HT1080 (cell line): ENCODE data around the gene SETDB2. TPM values are rescaled to one million over a fixed set of nuclear protein-coding genes. Genes with fewer than 3 reads are reported as not detected.

Experiments
- DNase-seq: peaks from one replicate; pipeline ENCODE4 v3.0.0-alpha.2; 2015; ENCODE audit warnings: low read depth
- polyA plus RNA-seq, 2 experiments: library from polyadenylated mRNA; depleted of rRNA; stranded (reverse); fragments of >200 nt; gene quantifications; 2 replicates each; pipeline ENCODE4 v1.2.3, GENCODE V29; 2015
- total RNA-seq: library from RNA; depleted of rRNA; stranded (reverse); fragments of >200 nt; shearing (Covaris generic); gene quantifications from 2 replicates; pipeline ENCODE4 v1.2.3, GENCODE V29; 2014; rRNA removed

Gene SETDB2, protein sequence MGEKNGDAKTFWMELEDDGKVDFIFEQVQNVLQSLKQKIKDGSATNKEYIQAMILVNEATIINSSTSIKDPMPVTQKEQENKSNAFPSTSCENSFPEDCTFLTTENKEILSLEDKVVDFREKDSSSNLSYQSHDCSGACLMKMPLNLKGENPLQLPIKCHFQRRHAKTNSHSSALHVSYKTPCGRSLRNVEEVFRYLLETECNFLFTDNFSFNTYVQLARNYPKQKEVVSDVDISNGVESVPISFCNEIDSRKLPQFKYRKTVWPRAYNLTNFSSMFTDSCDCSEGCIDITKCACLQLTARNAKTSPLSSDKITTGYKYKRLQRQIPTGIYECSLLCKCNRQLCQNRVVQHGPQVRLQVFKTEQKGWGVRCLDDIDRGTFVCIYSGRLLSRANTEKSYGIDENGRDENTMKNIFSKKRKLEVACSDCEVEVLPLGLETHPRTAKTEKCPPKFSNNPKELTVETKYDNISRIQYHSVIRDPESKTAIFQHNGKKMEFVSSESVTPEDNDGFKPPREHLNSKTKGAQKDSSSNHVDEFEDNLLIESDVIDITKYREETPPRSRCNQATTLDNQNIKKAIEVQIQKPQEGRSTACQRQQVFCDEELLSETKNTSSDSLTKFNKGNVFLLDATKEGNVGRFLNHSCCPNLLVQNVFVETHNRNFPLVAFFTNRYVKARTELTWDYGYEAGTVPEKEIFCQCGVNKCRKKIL
- total RNA-seq = 4.2 and 5.1 TPM in 2 replicates
- polyA plus RNA-seq (2015; cell fraction: cytosol; rRNA removed) = 3.7 and 5.2 TPM in 2 replicates
- polyA plus RNA-seq (2015; cell fraction: nucleus; rRNA removed) = 6.6 and 7.0 TPM in 2 replicates

DNA sequence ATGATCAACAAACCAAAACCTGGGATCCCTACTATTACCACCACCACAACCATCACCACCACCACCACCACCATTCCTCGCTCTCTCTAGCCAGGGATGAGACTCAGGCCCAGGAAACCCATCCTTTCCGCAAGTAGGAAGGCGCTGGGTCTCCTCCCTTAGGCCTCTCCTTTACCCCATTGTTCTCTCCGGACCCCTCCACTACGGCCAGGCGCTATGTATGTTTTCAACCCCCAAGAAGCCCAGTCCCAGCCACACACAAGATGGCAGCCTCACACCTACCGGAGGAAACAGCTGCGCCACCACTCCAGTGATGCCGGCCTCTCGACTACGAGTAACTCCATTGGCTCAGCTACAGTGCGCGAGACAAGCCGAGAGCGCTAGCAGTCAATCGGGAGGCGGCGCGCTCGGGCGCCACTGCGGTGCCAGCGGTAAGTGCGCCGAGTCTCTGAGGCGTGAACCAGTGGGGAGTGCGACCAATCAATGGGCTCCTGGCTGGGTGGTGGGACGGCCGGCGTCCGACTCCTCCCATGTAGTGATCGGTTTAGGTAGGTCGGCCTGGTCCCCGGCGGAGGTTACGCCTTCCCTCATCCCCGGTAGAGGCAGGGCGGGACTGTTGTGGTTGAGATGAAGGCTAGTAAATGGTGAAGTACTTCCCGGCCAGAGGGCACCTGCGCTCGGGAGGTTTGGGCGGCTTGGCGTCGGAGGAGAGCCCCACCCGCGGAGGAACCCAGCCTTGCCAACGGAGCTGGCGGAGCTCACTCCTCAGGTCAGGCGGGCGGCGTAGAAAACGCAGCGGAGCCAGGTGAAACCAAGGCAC is at the start of gene SETDB2, which contains the start of gene CAB39L:
TSS of gene SETDB2 (plus strand) at position 571 of the 820 bp plus-strand sequence. CDS start 7,620 bp downstream, outside the sequence.
TSS of gene CAB39L (minus strand) at position 361 of the 820 bp plus-strand sequence. CDS start 61,154 bp downstream, outside the sequence.
- DNase-seq = peak; percentile 100

DNA sequence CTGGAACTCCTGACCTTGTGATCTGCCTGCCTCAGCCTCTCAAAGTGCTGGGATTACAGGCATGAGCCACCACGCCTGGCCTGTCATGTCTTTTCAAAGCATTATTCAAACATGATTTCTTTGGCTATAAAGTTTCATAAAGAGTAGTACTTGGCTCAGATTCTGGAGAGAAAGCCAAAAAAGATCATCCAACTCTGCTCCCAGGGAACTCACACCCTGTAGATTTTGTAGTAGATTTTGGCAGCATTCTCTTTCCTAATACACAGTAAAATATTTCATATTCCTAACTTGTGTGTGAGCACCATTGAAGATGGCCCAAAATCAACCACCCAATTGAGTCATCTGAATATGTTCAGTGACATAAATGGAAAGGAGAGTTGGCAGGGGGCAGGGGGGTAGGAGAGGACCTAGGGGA is 48.6 kb upstream of the SETDB2 start:
- DNase-seq = no peak

DNA sequence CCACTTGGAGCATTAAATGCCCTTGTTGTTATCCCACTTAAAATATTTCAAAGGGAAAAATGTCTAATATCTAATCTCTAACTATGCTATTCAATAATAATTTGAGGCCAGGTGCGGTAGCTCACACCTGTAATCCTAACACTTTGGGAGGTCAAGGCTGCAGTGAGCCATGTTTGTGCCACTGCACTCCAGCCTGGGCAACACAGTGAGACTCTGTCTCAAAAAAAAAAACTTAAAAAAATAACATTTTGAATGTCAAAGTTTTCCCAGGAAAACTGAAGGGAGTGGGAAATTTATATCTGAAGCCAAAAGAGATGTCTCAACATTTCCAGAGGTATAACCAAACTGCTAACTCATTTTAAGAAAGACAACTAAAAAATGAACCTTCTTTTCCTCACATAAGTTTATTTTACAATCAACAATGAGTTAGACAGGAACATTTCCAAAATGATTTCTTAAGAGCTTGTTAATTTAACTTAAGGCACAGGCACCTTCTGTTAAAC is 48.1 kb upstream of the SETDB2 start:
- no peak for DNase-seq

DNA sequence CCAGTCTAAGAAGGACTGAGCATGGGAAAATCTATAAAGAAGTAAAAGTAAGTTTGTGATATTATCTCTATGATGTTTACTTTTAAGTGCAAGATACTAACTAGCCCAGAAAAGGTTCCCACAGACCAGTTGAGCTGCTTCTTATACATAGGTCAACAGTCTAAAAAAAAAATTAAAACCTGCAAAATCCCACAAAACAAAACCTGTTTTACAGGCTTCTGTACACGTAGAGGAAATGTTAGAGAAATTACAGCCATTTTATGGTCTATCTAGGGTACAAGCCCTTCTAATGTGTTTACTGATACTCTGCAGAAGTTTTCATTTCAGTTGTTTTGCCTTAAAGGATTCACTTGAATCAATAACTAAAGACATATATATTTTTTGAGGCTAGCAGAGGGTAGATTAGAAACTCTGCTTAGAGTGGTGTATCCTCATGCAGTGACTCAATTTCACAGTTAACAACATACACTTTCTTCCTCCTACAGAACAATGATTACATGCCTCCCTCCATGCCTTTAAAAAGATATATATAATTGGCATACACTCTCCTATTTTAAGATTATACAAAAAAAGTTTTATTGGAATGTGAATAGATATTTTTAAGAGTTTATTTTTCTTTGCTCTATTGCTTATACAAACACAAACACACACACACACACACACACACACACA is 44.1 kb upstream of the SETDB2 start:
- DNase-seq = no peak

DNA sequence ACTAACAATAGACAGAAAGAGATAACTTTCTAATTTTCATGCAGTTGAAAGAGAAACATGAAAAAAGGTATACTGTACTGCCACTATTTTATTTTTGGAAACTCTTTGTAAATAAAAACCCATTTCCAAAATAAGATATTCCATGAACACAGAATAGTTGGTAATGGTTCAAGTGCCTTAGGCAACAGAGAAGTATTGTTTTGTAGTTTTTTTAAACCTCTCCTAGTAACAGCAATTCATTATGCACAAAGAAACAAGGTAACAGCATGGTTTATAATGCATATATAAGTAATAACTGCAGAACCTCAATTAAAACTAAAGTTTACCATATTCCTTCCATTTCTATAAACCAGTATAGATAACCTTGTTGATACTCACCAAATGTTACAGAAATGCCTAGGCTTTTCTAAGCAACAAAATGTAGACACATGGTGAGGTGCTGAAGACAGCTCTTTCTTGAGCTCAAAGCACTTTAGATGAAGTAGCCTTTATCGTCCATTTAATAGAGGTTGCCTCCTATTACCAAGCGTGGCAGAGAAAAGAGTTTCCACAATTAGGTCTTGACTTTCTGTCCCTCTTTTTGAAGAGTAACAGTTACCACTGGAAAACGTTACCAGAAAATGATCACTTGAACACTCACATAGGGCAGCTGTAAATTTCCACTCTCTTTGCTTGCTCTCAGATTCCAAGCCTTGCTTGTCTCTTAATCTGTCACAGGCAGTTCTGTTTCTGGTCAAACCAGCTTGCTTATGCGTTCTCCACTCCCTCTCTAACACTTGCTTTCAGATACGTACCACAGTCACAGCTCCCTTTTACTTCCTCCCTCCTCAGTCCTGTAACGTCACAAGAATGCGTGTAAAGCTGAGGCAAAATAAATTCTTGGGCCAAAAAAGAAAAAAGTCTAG is 43.1 kb upstream of the SETDB2 start:
- DNase-seq = no peak

DNA sequence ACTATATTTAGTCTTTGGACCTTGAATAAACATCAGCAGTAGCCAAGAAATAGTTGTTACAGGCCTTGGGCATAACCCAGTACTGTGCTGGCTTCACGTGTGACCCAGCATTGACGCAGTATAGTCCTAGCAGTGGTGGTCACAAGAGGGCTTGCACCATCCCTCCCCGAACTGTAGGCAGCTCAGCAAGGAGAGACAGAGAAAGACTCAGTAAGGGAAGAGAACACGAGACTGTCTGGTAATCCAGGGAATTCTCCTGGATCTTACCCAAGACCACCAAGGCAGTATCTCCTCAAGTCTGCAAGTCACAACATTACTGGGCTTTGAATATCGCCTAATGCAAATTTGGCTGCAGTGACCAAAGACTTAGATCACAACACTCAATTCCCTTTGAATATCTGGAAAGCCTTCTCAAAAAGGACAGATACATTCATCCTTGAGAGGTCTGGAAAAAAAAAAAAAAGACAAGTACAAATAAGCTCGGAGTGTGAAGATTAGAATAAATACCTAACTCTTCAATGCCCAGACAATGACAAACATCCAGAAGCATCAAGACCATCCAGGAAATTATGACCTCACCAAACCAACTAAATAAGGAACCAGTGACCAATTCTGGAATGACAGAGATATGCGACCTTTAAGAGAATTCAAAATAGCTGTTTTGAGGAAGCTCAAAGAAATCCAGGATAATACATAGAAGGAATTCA is 39.9 kb upstream of the SETDB2 start:
- DNase-seq = no peak

DNA sequence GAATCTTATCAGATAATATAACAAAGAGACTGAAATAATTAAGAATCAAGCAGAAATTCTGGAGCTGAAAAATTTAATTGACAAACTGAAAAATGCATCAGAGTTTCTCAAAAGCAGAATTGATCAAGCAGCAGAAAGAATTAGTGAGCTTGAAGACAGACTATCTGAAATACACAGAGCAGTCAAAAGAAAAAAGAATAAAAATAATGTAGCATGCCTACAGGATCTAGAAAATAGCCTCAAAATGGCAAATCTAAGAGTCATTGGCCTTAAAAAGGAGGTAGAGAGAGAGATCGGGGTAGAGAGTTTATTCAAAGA is 39.4 kb upstream of the SETDB2 start:
- no peak for DNase-seq

DNA sequence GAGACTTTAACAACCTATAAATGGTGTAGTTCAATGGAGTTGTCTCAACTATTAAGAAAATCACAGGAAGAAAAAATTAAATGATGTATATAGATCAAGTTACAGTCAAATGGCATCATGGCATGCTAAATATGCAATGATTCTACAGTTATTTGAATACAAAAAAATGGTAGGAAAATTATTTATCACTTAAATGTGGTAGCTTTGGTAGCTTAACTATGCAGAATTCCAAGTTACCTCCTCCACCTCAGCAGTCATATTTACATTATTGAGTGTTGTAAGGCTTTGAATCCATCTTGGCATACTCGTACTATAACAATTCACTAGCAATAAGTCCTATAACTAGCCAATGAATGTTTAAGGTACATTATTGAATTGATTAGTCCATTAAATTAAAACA is 37.0 kb upstream of the SETDB2 start:
- DNase-seq = no peak

DNA sequence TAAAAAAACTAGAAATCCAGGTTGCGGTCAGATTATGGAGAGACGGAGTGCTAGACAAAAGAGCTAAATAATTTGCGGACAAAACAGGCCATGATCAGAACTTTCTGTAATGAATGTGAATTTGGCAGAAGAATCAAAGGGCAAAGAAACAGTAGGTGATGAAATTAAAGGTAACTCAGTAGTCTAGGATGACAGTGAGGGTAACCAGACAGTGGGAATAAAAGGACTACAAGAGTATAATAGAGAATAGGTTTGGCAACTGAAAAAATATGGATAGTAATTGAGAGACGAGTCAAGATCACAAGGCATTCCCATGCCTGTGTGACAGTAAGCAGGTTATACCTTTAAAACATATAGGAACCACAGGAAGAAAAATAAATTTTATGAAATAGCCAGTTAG is 36.1 kb upstream of the SETDB2 start:
- DNase-seq = no peak

DNA sequence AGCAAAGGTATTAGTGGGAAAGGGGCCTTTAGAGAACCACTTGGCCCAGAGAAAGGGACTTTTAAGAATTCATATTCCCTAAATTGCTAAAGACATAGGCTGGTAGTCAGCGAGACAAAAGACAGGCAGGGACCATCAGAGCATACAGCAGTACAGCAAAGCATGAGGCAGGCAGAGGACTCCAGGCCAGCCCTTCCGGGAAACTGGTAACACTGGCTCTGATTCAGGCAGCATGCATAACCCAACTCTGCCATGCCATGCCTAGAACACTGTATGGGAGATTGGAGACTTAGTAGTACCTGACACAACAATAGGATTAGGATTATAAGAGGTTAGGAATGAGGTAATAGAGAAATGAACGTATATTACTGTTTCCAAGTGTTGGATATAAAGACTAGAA is 35.1 kb upstream of the SETDB2 start:
- no peak for DNase-seq

DNA sequence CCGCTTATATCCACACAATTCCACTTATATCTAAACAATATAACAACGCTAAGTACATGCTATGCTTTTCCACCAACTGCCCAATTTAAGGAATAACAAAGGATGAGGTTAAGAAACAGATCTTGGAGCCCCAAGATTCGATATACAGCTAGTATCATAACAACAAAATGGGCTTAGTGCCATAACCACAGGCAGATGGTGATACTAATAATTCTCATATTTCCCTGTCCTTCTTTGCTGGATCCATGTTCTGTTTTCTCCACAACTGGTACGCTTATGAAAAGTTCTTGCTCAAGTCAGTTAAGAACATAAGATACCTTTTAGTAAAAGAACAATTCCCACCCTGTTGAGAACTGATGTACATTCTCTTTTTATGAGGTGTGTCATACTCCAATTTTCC is 34.1 kb upstream of the SETDB2 start:
- no peak for DNase-seq

DNA sequence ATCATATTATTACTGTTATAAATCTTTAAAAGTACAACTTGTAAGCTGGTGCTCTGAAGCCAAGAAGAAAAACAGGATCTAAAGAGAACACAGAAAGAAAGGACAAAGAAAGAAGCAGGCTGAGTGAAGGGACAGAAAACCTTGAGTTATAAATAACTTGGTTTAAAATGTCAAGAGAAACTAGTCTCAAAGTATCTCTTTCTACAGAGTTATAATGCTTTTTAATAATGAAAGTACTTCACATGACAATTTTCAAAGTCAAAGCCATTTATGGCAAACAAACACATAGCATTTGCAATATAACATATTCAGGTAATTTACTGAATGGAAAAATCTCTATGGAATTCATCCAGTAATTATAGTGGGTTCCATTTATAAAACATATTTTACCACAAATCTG is 33.6 kb upstream of the SETDB2 start:
- no peak for DNase-seq

DNA sequence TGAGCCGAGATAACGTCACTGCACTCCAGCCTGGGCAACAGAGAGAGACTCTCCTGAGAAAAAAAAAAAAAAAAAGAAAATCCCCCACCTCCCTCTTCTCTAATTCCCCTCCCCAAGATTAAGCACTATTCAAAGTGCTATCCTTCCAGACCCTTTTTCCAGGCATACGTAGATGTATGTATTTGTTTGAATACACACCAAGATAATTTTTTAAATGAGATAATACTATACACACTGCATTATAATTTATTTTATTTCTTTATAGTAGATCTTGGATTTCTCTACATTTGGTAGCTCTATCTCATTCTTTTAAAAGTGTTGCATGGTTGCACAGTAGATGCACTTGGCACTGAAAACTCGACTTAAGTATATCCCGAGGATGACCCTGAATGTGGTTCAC is 32.7 kb upstream of the SETDB2 start:
- DNase-seq = no peak

DNA sequence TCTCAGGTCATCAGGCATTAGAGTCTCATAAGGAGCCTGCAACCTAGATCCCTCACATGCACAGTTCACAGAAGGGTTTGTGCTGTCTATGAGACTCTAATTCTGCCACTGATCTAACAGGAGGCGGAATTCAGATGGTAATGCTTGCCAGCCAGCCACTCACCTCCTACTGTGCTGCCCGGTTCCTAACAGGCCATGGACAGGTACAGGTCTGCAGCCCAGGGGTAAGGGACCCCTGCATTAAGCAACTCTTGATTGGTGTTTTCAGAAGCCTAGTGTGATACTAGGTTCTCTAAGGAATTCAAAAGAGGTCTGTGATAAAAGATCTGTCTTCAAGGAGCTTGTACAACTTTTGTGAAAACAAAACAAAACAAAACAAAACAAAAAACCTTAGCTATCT is 31.3 kb upstream of the SETDB2 start:
- DNase-seq = no peak

DNA sequence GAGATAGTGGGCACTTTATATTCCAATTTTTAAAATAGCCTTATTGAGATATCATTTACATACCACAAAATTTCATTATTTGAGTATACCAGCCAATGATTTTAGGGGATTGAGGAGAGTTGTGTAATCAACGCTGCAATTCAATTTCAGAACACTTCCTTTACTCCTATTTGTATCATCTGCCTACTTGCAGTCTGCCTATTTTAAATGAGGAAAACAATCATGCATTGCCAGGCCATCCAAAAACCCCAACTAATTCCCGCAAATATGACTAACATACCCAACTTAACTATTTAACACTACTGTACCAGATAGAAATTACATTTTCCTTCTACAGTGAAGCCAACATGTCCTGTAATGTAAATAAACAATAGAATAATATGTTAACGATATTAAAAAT is 26.9 kb upstream of the SETDB2 start:
- DNase-seq = no peak

DNA sequence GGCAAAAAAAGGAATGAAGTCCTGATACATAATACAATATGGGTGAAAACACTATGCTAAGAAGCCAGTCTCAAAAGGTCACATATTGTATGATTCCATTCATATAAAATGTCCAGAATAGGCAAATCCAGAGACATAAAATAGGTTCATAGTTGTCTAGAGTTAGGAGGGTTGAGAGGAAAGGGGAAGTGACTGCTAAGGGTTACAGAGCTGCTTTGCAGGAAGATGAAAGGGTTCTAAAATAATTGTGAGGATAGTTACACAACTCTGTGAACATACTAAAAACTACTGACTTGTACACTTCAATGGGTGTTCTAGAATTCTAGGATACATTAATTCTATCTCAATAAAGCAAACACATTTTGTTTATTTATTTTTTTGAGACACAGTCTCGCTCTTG is 25.9 kb upstream of the SETDB2 start:
- no peak for DNase-seq

DNA sequence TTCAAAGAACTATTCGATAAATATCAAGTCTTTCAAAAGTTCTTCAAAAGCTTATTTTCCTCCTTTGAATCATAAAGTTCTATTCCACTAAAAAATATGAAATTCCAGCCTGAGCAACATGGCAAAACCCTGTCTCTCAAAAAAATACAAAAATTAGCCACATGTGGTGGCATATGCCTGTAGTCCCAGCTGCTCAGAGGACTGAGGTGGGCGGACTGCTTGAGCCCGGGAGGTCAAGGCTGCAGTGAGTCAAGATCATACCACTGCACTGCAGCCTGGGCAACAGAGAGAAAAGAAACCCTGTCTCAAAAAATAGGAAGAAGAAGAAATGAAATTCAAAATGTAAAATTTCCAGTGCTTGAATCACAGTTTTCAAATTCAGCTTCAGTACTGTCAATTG is 24.8 kb upstream of the SETDB2 start:
- peak; percentile 5 for DNase-seq

DNA sequence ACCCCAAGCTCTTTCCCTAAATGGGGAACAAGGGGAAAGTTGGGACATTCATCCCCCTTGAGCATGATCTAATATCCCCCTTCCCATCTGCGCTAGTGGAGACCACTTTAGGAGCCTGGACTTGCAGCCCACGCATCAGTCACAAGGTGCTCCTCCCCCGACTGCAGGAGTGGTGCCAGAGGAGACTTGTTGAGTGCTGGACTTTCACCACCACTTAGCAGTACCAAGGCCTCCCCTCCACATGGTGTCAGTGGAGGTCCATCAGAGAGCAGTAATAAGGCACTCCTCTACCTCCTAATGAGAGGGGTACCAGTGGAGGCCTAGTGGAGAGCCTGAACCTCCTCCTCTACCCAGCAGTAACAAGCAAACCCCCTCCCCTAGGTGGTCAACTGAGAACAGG is 22.7 kb upstream of the SETDB2 start:
- peak; percentile 41 for DNase-seq

DNA sequence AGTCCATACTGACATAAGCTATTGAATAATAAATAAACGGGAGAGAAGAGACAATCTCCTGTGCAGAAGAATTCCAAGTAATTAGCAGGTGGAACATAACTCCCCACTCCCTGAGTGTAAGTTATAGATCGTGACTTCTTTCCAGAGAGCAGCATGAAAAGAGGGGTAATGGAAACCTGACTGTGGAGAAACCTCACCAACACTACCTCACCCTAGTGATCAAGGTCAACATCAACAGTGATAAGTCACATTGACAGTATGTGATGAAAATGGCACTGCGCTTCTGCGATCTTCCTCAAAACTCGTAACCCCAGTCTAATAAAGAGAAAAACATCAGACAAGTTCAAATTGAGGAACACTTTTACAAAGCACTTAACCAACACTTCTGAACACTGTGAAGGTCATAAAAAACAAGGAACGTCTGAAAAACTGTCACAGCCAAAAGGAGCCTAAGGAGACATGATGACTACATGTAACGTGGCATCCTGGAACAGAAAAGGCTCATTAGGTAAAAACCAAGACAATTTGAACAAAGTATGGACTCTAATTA is 20.0 kb upstream of the SETDB2 start:
- no peak for DNase-seq
